SKM-1 (cell line): Measurements from ENCODE around the gene CASK.
"Not testable (repeated sequence)": the region's sequence is repeated elsewhere in the genome, so short reads cannot be mapped to it uniquely, and the experiment has no call there.

Source experiments
- DNase-seq: peaks from one replicate; lab custom pipeline; 2025; ENCODE audit not compliant: unreplicated experiment; lab: John Stamatoyannopoulos, UW

Gene CASK

DNA sequence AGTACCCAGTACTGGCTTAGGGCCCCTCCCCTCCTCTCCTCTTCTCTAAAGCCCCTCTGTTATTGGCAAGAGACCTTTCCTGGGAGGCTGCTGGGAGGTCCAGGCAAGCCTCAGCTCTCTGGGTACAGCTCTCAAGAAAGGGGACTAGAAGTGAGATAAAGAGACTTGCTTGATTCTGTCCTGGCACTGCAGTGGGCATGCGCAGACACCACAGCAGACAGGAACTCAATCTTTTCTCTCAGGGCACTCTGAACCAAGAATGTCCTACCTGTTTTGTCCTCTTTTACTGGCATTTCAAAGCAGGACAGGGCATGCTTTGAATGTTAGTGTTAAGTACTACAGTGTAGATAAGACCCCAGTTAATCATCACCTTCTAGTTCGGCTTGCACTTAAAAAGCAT is 401.3 kb downstream of the CASK start:
- no peak for DNase-seq

DNA sequence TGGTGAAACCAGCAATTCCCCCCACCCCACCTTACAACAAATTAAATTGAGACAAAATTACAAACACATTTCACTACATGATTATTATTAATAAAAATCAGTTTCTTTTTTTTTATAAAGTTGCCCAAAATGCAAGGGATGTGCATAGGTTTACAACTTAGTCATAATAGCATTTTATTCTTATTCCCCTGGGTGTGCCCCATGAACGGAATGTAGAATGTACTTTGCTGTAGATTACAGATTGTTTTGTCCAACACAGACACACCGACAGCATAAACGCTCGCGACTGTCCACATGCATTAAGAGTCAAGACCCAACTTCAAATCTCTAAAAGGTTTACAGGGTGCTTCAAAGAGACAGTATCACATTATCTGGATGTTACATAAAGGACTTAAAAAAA is 403.9 kb downstream of the CASK start:
- DNase-seq, result no peak

DNA sequence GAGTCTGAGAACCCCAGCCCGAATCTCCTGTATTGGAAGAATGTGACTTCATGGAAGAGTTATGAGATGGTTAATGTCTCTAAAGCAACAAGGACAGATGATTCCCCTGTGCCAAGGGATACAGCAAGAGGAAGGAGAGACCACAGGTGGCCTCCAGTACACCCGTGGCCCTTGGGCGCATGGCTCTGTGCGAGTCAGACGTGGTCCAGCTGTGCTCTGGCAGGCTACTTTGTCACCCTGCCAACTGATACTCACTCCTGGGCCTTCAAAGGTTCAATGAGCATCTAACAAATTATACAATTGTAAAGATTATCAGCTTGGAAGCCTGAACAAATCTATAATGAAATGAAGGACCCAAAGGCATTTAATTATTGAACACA is 404.5 kb downstream of the CASK start:
- DNase-seq, result no peak

DNA sequence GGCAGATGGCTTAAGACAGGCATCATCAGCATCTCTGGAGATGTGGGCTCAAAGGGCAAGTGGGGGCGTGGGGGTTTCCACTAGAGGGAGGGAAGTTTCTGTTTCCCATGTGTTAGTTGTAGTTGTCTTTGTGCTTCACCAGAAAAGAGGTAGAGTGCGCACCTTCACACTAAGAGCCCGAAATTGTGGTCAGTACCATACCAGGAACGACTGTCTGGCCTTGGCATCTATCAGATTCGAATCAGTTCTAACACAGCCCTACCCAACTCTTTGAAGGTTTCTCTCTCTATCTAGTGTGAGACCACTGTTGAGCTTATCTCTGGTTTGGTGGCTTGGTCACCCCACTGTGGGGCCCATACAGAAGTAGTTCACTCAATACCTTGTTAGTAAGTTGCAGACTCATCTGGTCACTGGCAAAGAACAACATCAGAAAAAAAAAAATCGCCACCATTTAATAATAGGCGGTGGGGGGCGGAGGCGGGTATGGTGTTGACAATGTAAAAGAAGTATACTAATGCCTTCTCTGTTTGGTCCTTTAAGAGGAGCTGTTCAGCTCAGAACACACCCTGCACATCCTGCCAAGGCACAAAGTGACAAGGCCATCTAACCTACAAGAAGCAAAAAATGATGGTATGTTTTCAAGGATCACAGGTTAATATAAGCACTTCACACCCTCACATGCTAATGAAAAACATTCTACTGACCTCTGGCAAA is 405.1 kb downstream of the CASK start:
- DNase-seq, result no peak

DNA sequence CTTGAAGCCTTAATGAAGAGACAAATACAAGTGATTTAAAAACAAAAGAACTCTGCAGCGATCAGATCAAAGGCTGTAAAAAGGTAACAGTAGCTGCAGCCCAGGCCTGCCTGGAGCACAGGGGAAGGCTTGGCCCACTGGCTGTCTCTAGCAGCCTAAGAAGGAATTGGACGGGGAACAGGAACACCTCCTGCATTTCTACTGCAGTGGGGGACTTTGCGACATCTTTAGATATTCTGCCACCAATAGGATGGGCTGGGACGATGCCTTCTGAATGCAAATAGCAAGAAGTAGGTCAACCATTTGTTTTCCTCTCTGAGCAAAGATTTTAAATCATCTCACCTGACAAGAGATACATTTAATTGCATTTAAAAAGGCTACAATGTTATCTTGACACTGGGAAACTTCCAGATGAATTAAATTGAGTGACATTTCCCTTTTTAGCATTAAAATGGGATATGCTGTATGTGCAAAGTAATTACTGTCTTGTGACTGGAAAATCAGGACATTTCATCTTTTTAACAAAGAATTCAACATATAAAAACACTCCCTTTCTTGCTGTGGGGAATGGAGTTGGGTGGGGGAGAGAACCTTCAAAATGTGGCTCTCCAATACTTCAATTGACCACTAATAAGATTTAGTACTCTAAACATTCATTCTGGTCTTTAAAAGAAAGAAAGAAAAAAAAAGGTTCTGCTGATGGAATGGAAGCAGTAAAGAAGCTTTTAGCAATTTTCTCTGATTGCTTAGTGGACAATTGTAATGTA is 406.2 kb downstream of the CASK start:
- no peak for DNase-seq

DNA sequence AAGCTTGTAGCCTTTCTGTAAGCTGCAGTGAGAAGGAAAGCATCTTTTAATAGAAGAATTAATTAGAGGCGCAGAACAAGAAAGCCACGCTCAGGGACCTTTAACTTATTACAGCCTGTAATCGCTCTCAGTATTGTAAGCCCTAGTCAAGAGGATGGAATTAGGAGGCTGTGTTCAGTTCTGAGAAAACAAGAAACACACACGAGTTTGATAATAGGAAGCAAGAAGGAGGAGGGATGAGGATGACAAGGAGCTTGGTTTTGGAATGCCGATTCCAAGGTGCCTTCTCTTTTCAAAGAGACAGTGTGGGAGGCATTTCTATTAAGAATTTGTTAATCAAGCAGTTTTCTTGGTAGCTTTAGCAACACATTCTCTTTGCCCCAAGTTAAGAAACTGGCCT is 406.9 kb downstream of the CASK start:
- DNase-seq, result no peak

DNA sequence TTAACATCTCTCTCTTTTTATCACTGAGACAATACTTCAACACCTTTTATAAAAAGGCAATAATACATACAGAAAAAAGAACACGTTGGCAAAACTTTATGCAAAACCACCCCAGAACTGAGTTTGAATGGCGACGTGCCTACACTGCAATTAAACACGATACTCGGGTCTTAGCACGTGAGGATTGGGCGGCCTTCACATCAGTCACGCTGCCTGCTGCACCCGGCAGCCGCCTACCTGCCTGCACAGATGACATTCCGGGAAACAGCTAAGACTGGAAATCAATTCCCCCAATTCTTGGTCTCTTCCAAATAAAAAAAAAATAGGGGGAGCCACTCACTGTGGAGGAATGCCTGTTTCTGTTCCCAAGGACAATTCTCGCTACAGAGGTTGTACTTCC is 408.0 kb downstream of the CASK start:
- no peak for DNase-seq

DNA sequence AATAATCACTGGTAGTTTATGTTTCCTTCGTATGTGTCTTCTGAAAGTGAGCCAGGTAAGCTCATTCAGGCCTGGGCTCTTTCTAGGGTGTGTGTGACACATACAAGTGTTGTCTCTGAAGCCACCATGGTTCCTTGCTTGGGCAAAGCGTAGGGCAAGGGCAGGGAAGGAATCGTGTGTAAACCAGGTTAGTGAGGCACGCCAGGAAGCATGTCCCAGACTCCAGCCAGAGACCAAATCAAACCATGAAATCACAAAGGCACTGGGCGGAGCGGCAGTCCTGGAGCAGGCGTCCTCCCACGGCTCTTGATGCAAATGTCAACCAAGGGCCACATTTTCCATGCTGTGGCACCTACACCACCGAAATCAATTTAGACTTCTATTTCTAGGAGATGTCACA is 409.2 kb downstream of the CASK start:
- no peak for DNase-seq

DNA sequence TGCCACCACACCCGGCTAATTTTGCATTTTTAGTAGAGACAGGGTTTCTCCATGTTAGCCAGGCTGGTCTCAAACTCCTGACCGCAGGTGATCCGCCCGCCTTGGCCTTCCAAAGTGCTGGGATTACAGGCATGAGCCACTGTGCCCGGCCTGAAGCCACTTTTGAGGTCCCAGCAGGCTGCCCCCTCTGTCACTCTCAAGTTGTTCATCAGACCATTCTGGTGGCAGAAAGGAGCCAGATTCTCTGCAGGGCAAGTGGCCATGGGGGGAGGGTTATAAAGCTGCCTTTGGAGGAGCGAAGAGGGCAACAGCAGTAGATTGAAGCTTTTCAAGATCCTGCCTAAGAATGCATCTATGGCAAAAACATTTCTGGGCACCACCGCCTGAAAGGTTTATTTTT is 410.5 kb downstream of the CASK start:
- DNase-seq, result not testable (repeated sequence)

DNA sequence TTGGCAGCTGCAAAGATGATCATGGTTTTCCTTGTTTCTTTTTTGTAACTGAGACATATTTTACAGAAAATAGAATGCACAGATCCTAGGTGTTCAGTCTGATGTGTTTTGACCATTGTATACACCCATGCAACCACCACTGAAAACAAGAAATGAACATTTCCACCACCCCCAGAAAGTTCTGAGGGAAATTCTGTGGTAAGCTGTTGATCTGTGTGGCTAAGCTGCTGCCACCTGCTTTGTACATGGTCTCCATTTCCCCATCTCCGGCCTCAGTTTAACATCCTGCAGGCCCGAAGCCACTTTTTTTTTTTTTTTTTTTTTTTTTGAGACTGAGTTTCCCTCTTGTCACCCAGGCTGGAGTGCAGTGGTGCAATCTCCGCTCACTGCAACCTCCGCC is 411.0 kb downstream of the CASK start:
- no peak for DNase-seq

DNA sequence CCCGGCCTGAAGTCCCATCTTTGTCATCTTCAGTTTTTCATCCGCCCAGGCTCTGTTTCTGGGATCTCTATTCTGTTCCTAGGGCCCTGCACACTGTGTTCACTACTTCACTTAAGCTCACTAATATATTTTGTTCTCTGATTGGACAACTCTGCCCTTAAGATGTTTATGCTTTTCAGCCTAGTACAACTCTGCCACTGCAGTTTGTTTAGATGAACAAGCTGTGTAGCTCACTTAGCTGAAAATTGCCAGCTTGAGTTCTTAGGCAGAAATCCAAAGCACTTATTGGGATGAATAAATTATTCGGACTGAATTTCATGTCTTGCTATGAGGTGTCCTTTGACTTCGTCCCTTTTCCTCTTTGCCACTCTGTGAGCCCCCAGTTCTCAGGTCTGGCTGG is 415.4 kb downstream of the CASK start:
- DNase-seq, result no peak

DNA sequence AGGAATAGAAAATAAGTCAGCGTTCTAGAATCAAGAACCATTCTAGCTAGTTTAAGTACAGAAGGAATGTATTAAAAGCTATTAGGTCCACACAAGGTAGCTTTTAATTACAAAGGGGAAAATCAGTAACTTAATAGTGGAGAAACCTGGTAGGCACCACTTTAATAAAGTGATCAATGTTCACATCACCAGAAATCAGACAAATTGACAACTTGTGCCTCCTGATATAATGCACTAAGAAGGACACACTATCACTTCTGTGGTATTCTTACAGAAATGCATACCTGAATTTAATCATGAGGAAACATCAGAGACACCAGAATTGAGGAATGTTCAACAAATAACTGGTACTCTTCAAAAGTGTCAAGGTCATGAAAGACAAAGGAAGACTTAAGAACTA is 421.4 kb downstream of the CASK start:
- no peak for DNase-seq

DNA sequence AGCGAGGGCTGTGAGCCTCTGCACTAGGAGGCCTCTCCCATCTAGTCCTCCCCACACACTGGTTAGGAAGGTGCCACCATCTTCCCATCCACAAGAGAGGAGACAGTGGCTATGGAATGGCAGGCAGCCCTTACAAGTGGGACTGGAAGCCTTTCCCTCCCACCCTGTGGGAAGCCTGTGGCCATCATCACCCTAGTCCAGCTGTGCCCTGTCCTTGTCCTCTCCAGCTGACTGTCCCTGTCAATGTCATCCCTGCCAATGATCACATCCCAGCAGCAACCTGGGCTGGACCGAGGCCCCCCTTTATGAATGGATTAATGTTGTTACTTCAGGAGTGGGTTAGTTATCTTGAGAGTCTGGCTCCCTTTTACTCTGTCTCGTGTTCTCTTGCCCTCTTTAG is 423.4 kb downstream of the CASK start:
- no peak for DNase-seq

DNA sequence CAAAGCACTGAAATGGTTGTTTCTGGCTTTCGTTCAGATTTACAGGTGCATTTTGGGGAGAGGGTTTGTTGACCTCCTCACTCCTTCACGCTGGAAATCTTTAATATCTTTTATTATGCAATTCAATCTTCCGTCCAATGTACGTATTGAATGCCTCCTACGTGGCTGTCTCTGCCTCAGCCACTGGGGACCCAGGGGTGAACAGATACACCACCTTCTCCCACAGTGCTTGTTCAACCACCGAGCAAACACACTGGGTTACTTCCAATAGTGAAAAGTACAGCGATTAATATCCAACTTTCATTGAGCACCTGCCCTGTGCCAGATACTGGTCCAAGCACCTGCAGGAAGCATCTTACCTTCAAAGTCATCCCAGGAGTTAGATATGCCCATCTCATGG is 424.2 kb downstream of the CASK start:
- no peak for DNase-seq

DNA sequence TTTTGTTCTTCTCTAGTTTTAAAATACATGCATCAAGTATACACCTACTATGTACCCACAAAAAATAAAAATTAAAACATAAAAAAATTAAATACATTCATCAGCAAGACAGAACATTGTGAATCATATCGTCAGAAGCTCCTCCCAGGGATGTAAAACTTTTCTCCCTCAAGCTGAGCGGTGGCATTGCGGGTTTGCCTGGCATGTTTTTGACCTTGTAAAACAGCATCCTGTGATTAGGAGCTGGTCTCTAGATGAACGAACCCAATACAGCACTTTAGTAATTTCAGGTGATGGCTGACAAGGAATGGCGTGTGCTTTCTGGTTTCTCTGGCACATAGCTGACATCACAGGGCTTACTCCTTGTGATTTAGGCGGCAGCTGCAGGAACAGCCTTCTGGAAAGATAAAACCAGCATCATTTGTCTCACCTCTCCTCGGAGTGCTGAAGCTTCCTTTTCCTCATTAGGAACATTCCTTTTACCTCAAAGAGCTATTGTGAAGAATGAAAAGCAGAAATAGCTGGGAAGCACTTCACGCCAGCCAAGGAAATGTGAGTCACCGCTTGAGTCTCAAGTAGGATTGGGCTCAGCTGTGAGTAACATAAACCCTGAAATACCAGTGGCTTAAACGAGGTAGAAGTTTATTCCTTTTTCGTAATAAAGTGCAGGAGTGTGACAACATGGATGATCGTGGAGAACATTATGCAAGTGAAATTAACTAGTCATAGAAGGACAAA is 431.9 kb downstream of the CASK start:
- DNase-seq, result no peak

DNA sequence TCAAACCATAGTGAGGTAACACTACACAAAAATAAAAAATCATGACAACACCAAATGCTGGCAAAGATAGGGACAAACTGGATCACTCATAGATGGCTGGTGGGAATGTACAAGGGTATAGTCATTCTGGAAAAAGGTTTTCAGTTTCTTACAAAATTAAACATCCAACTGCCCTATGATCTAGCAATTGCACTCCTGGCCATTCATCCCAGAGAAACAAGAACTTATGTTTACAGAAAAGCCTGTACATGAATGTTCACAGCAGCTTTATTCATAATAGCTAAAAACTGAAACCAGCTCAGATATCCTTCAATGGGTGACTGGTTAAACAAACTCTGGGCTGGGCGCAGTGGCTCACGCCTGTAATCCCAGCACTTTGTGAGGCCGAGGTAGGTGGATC is 432.9 kb downstream of the CASK start:
- DNase-seq, result no peak

DNA sequence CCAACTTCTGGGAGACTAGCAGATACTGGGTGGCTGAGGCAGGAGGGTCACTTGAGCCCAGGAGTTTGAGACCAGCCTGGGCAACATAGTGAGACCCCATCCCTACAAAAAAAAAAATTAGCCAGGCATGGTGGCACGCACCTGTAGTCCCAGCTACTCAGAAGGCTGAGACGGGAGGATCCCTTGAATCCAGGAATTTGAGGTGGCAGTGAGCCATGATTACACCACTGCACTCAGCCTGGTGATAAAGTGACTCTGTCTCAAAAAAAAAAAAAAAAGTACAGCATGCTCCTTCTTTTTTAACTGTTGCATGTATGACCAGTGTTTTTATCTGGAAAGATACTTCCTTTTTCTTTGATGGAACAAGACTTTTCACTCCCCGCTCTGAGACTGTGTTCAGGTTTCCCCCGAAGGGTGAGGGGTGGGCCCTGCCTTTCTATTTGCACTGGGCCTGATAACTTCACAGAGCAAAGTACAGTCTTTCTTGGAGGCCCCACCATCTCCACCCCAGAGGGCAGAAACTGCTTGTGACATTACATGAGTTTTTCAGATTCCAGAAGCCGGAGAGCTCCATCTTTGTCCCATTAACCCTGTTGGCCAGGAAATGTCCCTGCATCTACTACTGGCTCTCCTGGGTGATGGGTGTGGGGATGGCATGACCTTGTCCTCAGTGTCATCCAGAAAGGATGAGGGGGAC is 441.1 kb downstream of the CASK start:
- no peak for DNase-seq

DNA sequence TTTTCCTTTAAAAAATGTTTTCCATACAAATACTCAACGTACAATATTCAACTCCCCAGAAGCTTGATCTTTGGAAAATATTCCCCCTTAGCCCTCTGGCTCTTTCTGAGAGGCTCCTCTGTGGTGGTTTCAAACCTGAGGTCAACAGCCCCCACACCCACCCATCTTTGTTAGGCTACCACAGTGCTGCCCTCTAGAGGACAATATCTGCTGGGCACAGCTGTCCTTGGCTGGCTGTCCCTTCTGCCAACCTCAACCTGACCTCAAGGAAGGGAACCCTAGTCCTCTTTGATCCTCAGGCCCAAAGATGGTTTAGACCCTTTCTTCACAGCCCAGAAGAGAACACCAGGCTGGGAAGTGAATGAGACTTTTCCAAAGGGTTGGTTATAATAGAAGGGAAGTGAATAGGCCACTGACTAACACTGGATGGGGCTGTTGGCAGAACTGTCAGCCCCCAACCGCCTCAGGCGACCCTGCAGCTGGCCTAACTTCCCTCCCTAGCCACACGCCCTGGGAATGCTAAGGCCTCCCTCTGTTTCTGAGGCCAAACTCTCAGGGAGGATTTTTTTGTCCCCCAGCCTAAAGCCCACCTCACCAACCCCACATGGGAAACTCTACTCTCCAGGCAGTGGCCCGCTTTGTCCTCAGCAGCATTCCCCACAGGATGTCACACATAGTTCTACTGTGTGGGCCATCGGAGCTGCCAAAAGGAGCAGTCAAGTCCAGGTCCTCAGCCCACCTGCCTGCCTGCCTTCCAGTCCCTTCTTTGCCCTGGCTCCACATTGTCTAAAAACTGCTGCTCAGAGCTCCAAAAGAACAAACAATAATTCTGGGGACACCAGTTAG is 441.9 kb downstream of the CASK start:
- DNase-seq, result no peak

DNA sequence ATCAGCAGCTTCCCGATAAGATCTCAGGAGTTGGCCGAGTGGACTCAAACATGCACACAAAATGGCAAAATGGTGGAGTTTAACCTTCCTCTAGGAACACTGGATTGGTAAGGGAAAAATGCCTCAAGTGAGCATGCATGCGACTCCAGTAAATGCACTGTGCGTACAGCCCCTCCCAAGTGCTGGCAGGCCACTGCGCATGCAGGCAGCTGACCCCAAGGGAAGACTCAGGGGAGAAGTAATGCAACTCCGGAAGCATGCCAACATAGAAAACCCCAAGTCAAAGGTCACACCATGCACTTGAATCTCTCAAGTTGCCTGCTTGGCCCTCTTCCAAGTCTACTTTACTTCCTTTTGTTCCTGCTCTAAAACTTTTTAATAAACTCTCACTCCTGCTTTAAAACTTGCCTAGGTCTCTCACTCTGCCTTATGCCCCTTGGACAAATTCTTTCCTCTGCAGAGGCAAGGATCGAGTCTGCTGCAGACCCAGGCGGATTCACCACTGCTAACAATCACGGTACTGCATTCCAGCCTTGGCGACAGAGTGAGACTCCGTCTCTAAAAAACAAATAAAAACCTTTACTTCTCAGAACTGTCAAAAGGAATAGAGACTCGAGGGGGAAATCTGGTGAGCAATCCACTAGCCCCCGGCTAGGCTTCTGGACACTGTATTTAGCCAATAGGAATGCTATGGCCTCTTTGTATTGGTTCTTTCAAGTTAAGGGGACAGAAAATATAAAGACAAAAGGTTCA is 442.7 kb downstream of the CASK start:
- DNase-seq, result no peak

DNA sequence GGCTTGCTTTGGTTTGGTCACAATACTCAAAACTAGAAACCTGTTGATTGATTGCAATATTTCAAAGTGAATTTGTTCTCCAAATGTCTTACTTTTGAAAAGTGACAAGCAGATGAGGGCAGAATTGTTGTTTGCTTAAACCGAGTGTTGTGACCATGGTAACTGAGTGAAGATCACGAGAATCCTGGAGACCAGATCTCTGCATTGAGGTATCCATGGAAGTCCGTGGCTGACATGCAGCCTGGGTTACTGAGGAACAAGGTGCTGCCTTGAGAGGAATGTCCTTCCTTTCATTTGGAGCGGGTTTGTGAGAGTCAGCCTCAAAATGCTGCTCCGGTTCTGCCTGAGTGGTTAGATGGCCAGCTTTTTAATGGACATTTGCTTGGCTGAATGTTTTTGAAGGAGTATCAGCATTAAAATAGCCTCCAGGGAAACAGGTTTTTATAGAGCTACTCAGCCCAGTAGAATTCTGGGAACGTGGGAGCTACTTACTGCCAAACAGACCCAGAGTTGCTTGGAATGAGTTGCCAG is 444.9 kb downstream of the CASK start:
- DNase-seq, result no peak
